Right lung (tissue), 5 donors: ENCODE data around the gene DENND1A. TPM values are rescaled to one million over a fixed set of nuclear protein-coding genes. Genes with fewer than 3 reads are reported as not detected.
"Not testable (repeated sequence)": the region's sequence is repeated elsewhere in the genome, so short reads cannot be mapped to it uniquely, and the experiment has no call there.

Experiments
- DNase-seq, 2 donors: peaks; one replicate each; pipeline ENCODE4 v3.0.0-alpha.2; 2013
- polyA plus RNA-seq, 5 donors: library from polyadenylated mRNA; unstranded; fragments of 120-200 nt; gene quantifications; one replicate each; pipeline versions ENCODE4 v1.2.1 to v1.2.3, GENCODE V29; 2013; ENCODE audit warnings: inconsistent platforms in 1 of 5, low replicate concordance in 1 of 5; ENCODE audit not compliant: insufficient read length in 5 of 5, insufficient read depth in 1 of 5

Gene DENND1A
- polyA plus RNA-seq, 5 donors = 7.2 to 9.6 (median 8.9) TPM

- no peak for DNase-seq
Measured at GRCh38 chr9:123816817-123817472, 113.0 kb downstream of the DENND1A start.

- not testable (repeated sequence) for DNase-seq
Measured at GRCh38 chr9:123815856-123816255, 114.1 kb downstream of the DENND1A start.

GRCh38 chr9:123814496-123814895 lies 115.4 kb downstream of the DENND1A start:
- no peak for DNase-seq

GRCh38 chr9:123812984-123813383 lies 116.9 kb downstream of the DENND1A start:
- DNase-seq = no peak

- no peak for DNase-seq
Measured at GRCh38 chr9:123807251-123807650, 122.7 kb downstream of the DENND1A start.

GRCh38 chr9:123806829-123807228 lies 123.1 kb downstream of the DENND1A start:
- DNase-seq = no peak

GRCh38 chr9:123798195-123798594 lies 131.7 kb downstream of the DENND1A start:
- no peak for DNase-seq

GRCh38 chr9:123796618-123797484 lies 133.1 kb downstream of the DENND1A start:
- no peak for DNase-seq

- DNase-seq = no peak
Measured at GRCh38 chr9:123796094-123796493, 133.8 kb downstream of the DENND1A start.

- no peak for DNase-seq
Measured at GRCh38 chr9:123795336-123795735, 134.6 kb downstream of the DENND1A start.

GRCh38 chr9:123792501-123792900 lies 137.4 kb downstream of the DENND1A start:
- no peak for DNase-seq

- no peak for DNase-seq
Measured at GRCh38 chr9:123789554-123790292, 140.2 kb downstream of the DENND1A start.

- no peak for DNase-seq
Measured at GRCh38 chr9:123787416-123787815, 142.5 kb downstream of the DENND1A start.

- DNase-seq = peak; percentile 35 to 47
Measured at GRCh38 chr9:123784518-123784917, 145.4 kb downstream of the DENND1A start.

GRCh38 chr9:123778232-123778902 lies 151.6 kb downstream of the DENND1A start:
- DNase-seq = no peak

GRCh38 chr9:123776708-123777537 lies 153.0 kb downstream of the DENND1A start:
- DNase-seq = no peak

- DNase-seq = no peak
Measured at GRCh38 chr9:123775289-123776284, 154.3 kb downstream of the DENND1A start.

- DNase-seq = no peak
Measured at GRCh38 chr9:123773783-123774182, 156.1 kb downstream of the DENND1A start.

GRCh38 chr9:123772967-123773366 lies 157.0 kb downstream of the DENND1A start:
- DNase-seq = no peak

- DNase-seq = no peak
Measured at GRCh38 chr9:123772374-123772773, 157.6 kb downstream of the DENND1A start.
